GM18498 (cell line): Measurements from ENCODE around the gene CHCHD6.
"Not testable (repeated sequence)": the region's sequence is repeated elsewhere in the genome, so short reads cannot be mapped to it uniquely, and the experiment has no call there.

ENCODE experiments used
- ATAC-seq: cut with Tn5 transposase; IDR thresholded peaks from one replicate; pipeline ENCODE4 v1.9.1; 2021; ENCODE audit warnings: mild to moderate bottlenecking, moderate library complexity; ENCODE audit not compliant: unreplicated experiment

The CHCHD6 gene

DNA sequence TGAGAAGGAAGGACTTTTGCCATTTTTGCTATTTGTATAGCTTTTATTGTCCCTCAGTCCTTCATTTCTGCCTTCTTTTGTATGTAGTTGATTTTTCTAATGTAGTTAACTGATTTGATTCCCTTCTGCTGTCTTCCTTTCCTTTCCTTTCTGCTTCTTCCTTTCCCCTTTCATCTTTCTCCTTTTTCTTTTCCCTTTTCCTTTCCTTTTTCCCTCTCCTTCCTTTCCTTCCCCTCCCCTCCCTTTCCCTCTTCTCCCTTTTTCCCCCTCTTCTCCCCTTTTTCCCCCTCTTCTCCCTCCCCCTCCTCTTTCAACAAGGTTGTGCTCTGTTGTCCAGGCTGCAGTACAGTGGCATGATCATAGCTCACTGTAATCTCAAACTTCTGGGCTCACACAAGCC is 59.0 kb downstream of the CHCHD6 start:
- no peak for ATAC-seq

- ATAC-seq, result no peak
Observed at GRCh38 chr3:126765187-126766069, 61.4 kb downstream of the CHCHD6 start.

GRCh38 chr3:126766653-126767052 is 62.6 kb downstream of the CHCHD6 start:
- no peak for ATAC-seq

- no peak for ATAC-seq
Observed at GRCh38 chr3:126768903-126769302, 64.9 kb downstream of the CHCHD6 start.

DNA sequence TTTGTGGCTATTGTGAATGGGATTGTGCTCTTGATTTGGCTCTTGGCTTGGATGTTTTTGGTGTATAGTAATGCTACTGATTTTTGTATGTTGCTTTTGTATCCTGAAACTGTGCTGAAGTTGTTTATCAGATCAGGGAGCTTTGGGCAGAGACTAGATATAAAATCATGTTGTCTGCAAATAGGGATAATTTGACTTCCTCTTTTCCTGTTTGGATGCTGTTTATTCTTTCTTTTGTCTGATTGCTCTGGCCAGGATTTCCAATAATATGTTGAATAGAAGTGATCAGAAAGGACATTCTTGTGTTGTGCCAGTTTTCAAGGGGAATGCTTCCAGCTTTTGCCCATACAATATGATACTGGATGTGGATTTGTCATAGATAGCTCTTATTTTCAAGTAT is 66.1 kb downstream of the CHCHD6 start:
- no peak for ATAC-seq

DNA sequence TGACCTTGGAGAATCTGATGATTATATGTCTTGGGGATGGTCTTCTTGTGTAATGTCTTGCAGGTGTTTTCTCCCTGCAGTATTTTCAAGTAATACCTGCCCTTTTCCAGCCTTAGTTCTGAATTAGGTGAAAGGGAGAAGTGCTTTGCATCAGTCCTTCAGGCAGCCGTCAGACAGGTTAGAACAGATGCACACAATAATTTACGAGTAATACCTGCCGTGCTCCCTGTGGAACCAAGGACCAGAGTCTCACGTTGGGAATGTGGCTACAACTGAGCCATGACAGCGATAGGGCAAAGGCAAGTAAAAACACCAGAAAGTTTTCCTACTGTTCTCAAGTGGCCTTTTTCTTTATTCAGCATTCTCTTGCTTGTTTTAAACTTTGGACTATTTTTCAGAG is 69.1 kb downstream of the CHCHD6 start:
- no peak for ATAC-seq

- no peak for ATAC-seq
Observed at GRCh38 chr3:126773783-126774182, 69.7 kb downstream of the CHCHD6 start.

DNA sequence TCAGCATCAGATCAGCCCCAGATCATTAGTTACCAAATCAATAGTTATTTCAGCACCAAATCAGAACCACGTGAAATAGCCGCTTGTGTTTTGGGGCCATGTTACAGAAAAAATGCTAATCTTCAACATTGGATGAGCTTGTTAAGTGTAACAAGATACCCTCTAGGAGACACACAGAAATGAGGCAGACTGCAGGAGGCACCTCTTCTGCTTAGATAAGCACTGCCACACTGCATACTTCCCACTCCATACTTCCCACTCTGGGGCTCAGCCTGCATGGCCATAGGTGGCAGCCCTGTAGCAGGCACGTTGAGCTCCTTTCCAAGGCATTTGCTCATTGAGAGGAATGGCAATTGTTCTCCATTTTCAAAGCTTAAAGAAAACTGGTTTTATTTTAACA is 73.3 kb downstream of the CHCHD6 start:
- ATAC-seq, result no peak

DNA sequence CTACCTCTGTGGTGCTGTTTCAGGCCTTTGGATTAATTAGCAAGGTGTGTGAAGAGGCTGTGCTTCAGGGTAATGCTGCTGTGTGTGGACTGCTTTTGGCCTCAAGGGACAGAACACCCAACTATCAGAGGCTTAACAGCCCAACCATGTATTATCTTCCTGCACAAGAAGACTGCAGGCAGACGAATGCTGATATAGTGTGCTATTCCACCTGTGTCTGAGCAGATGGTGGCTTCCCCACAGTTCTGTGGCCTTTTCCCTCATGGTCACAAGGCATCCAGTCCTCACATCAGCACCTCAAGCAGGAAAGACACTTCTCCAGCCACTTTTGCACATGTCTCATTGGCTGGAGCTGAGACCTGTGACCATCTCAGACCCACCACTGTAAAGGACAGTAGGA is 76.6 kb downstream of the CHCHD6 start:
- ATAC-seq, result no peak

- no peak for ATAC-seq
Observed at GRCh38 chr3:126781406-126781805, 77.4 kb downstream of the CHCHD6 start.

DNA sequence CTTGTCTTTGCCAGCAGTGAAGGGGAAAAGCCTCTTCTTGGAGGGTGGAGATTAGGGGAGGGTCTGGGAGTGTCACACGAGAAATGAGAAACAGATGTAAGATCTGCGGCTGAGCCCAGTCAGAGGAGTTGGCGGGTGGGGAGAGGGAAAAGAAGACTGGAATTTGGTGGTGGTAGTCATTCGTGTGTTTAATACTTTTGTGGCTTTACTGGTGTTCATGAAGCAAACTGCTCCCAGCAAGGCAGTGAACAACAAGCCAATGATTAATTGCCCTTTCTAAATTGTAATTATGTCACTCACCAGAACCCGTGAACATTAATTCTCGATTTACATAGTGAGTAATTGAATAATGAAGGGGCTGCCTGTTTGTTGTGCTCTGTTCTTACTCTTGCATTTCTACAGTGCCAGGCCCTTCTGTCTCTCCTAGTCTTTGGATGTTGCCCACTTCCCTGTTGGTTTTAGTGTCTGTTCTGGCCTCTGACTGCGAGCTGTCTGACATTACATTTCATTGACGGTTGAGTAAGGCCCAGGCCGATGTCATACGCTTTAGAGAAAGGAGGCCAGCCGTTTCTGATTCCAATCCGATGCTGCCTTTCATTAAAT is 78.0 kb downstream of the CHCHD6 start:
- ATAC-seq, result no peak

DNA sequence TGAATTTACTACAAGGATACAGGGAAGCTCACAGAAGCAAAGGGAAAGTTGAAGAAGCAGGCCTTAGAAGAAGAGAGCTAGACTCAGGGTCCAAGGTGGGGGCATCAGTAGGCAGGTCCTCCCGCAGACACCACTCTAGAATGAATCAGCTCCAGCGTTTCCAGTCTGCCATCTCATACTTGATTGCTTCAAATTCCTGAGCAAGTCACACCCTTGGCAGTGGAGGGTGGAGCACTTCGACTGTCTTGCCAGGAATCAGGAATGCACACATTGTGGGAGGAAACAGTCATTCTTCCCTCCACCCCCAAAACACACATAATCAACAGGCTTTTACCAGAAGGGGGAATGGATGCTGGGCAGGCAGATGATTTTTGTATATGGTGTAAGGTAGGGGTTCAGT is 78.5 kb downstream of the CHCHD6 start:
- ATAC-seq, result no peak

DNA sequence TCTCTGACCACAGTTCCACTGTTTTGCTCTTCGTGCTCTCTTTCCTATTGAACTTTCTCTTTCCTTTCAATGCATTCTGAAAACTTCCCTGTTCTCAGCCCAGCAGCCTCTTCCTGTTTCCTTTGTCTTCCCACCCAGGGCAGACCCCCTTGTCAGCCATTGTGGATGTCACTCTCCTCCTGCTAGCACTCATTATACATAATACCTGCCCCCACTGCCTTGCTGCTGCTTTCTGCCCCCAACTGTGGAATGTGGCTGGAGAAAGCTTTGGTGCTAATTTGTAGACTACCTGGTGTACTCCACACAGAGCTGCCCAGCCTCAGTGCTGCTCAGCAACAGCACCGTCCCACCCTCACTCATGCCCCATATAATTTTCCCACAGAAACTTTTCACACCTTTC is 80.2 kb downstream of the CHCHD6 start:
- ATAC-seq, result no peak

DNA sequence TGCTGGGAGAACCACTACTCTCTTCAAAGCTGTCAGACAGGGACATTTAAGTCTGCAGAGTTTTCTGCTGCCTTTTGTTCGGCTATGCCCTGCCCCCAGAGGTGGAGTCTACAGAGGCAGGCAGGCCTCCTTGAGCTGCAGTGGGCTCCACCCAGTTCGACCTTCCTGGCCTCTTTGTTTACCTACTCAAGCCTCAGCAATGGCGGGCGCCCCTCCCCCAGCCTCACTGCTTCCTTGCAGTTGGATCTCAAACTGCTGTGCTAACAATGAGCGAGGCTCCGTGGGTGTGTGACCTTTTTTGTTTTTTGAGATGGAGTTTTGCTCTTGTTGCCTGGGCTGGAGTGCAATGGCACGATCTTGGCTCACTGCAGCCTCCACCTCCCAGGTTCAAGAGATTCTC is 87.3 kb downstream of the CHCHD6 start:
- ATAC-seq, result not testable (repeated sequence)

GRCh38 chr3:126792998-126793397 is 89.0 kb downstream of the CHCHD6 start:
- no peak for ATAC-seq

DNA sequence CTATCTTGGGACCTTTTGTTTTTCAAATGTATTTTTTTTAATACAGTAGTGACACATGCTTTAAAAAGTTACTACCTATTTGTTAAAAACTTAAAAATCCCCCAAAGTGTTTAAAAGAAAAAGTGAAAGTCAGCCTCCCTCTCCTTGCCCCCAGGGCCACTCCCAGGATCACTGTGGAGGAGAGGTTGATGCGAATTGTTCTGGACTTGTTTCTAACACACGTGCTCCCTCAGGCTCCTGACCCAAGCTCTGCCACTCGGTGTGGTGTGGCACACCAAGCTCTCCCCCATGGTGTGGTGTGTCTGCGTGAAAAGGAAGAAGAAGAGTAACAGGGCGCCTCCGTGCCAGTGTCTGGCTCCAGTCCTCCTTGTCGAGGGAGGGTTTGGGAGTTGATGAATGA is 93.5 kb downstream of the CHCHD6 start:
- ATAC-seq, result no peak

GRCh38 chr3:126798521-126798920 is 94.5 kb downstream of the CHCHD6 start:
- no peak for ATAC-seq

DNA sequence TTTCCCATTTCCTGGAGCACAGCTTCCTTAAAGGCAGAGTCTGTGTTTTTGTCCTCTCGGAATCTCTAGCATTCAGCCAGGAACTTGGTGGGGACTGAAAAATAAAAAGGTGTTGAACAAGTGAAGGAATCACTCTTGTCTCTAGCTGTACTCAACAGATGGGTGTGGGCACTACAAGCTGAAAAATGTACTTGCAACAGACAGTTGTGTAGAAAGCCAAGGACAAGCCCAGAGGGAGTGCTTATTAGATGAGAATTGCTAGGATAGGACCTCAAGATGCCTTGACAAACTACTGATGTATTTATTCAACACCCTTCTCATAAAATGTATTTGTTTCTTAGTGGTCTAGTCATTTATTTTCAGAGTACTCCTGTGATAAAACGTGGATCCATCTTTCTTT is 95.1 kb downstream of the CHCHD6 start:
- ATAC-seq, result no peak

- ATAC-seq, result not testable (repeated sequence)
Observed at GRCh38 chr3:126801312-126801711, 97.3 kb downstream of the CHCHD6 start.

- no peak for ATAC-seq
Observed at GRCh38 chr3:126807795-126808194, 103.8 kb downstream of the CHCHD6 start.

GRCh38 chr3:126811530-126811929 is 107.5 kb downstream of the CHCHD6 start:
- ATAC-seq, result no peak

DNA sequence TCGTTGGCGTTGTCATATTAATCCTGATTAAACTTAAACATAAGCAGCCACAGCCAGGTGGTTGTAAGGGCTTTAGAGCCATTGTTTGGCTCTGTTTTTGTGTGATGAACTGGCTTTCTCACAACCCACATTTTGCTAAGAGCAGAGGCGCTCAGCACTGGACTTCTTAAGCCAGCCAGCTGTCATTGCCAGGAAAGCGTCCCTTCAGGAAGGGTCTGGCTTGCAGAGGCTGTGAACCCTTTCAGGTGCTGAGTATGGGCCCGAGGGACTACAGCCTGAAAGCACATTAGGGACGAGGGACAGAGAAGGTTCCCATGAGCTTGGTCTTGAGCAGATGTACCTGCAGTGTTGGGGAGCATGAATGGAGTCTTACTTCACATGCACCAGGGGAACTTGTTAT is 112.3 kb downstream of the CHCHD6 start:
- ATAC-seq, result no peak
